GM18508 (cell line): ENCODE data around the gene KCTD13.
"Not testable (repeated sequence)": the region's sequence is repeated elsewhere in the genome, so short reads cannot be mapped to it uniquely, and the experiment has no call there.

Source experiments
- ATAC-seq: cut with Tn5 transposase; IDR thresholded peaks from one replicate; pipeline ENCODE4 v1.9.1; 2021; ENCODE audit warnings: moderate number of reproducible peaks; ENCODE audit not compliant: insufficient read depth, unreplicated experiment

KCTD13 gene

GRCh38 chr16:29947897-29948296, 21.9 kb upstream of the KCTD13 start:
- no peak for ATAC-seq

DNA sequence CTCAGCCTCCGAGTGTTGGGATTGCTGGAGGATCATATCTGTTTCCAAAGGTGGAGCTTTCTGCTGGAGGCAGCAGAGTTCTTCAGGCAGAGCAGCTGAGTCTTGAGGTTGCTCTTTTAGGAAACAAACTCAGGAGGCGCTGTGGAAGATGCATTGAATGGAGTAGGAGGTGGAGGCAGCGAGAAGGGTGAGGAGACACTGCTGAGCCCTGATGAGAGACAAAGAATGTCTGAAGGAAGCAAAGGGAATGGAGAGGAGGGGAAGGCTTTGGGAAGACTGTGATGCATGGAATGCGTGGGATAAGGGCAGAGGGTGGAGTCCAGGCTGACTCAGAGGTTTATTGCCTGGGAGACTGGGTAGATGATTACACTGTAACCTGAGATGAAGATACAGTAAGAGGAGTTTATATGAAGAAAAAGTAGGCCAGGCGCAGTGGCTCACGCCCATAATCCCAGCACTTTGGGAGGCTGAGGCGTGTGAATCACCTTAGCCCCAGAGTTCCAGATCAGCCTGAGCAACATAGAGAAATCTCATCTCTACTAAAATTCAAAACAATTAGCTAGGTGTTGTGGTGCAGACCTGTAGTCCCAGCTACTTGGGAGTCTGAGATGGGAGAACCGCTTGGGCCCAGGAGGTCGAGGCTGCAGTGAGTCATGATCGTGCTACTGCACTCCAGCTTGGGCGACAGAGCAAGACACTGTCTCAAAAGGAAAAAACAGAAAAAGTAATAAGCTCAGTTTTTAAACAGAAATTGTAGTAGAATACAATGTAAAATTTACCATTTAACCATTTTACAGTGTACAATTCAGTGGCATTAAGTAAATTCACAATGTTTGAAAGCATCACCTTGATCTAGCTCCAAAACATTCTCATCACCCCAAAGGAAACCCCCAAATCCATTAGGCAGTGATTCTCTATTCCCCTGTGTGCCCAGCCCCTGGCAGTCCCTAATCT, 18.1 kb upstream of the KCTD13 start:
- ATAC-seq, result no peak

- no peak for ATAC-seq
Measured at GRCh38 chr16:29940656-29941055, 14.6 kb upstream of the KCTD13 start.

DNA sequence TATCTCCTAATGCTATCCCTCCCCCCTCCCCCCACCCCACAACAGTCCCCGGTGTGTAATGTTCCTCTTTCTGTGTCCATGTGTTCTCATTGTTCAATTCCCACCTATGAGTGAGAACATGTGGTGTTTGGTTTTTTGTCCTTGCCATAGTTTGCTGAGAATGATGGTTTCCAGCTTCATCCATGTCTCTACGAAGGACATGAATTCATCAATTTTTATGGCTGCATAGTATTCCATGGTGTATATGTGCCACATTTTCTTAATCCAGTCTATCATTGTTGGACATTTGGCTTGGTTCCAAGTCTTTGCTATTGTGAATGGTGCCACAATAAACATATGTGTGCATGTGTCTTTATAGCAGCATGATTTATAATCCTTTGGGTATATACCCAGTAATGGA, 5.7 kb upstream of the KCTD13 start:
- not testable (repeated sequence) for ATAC-seq

DNA sequence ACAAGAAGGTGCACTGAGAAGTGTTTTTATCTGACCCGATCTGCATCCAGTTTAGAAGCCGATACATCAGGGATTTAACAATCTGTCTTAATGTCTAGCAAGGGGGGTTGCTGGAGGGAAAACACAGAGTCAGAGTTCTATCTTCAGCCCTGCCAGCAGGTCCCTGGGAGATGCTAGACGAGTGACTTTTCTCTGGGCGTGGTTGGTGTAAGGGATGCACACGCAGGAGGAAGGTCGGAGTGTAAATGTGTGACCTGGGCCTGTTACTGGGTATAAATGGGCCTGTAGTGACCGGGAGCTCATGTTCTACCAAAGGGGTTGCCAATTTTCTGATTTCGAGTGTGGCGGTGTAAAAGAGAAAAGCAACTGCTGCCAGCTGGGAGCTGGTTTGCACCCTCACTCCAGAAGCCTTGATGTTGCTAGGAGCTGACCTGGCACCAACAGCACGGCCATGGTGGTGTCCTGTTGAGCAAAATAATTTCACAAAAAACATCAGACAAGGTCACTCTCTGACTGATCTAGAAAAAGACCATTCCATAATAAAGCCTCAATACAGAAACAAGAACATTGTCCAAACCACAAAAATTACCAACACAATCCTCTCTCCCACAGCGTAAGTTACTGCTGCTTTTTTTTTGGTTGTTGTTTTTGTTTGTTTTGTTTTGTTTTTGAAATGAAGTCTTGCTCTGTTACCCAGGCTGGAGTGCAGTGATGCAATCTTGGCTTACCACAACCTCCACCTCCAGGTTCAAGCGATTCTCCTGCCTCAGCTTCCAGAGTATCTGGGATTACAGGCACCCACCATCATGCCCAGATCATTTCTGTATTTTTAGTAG, 1.3 kb upstream of the KCTD13 start:
- no peak for ATAC-seq

DNA sequence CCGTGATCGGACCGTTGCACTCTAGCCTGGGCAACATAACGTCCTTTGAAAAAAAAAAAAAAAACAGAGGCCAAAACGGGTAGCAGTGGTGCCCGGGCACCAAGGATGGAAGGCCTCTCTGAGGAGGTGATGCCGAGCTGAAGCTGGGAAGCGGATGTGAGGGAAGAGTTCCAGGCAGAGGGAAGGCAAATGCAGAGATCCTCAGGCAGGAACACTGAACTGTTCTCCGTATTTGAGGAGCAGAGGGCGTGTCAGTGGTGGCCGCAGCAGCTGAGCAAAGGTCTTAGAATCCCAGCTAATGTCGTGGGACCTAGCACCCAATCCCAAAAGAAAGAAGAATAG, 656 bp upstream of the KCTD13 start:
- no peak for ATAC-seq

DNA sequence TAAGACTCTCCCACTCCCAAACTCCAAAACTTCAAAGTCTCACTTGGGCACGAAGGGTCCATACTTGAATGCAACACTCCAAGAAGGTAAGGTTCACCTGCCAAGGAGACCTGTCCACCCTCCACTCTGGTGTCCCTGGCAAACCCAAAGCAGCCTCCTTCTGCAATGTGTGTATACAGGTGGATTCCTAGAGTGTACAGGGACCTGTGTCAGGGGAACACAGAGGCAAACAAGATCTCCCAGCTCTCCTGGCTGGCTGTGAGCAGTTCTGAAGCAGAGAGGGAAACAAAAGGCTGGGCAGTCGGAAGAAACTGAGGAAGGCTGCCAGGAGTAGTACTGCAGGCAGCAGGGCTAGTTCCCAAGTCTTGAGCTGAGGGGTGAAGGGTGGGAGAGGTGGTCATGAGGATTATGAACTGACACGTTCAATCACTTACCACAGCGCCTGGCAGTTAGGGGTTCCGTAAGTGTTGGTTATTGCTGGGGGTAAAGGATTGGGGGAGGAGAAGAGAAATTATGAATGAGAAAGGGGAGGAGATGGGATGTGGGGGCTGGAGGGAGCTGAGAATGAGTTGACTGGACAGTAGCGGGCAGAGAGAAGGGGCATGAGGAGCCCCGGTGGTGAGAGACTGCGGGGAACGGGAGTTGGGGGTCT, 795 bp downstream of the KCTD13 start:
- no peak for ATAC-seq

- no peak for ATAC-seq
Measured at GRCh38 chr16:29922986-29923501, 3.0 kb downstream of the KCTD13 start.

DNA sequence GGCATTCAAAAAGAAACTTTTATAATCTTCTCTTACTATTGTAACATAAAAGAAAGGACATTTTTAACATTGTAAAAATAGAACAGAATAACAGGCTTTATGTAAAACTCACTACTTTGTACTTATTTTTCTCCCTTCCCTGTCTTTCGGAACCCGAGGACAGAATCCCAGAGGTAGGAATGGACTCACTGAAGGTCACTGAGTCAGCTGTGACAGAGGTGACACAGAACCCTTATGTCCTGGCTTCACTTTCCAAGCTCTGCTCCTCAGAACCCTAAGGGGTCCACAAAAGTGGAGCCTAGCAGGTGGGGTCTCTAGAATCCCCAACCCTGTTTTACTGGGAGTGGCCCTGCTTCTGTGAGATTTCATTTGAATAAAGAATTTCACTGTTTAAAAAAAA, 3.7 kb downstream of the KCTD13 start:
- no peak for ATAC-seq

- ATAC-seq, result no peak
Measured at GRCh38 chr16:29921034-29921385, 5.0 kb downstream of the KCTD13 start.

GRCh38 chr16:29920288-29921033, 5.6 kb downstream of the KCTD13 start:
- ATAC-seq, result no peak

GRCh38 chr16:29916979-29917378, 9.0 kb downstream of the KCTD13 start:
- ATAC-seq, result no peak

GRCh38 chr16:29915590-29916247, 10.3 kb downstream of the KCTD13 start:
- ATAC-seq, result no peak

- ATAC-seq, result no peak
Measured at GRCh38 chr16:29913514-29913913, 12.5 kb downstream of the KCTD13 start.

GRCh38 chr16:29912087-29912486, 13.9 kb downstream of the KCTD13 start:
- ATAC-seq, result no peak

GRCh38 chr16:29911676-29912010, 14.4 kb downstream of the KCTD13 start:
- no peak for ATAC-seq

DNA sequence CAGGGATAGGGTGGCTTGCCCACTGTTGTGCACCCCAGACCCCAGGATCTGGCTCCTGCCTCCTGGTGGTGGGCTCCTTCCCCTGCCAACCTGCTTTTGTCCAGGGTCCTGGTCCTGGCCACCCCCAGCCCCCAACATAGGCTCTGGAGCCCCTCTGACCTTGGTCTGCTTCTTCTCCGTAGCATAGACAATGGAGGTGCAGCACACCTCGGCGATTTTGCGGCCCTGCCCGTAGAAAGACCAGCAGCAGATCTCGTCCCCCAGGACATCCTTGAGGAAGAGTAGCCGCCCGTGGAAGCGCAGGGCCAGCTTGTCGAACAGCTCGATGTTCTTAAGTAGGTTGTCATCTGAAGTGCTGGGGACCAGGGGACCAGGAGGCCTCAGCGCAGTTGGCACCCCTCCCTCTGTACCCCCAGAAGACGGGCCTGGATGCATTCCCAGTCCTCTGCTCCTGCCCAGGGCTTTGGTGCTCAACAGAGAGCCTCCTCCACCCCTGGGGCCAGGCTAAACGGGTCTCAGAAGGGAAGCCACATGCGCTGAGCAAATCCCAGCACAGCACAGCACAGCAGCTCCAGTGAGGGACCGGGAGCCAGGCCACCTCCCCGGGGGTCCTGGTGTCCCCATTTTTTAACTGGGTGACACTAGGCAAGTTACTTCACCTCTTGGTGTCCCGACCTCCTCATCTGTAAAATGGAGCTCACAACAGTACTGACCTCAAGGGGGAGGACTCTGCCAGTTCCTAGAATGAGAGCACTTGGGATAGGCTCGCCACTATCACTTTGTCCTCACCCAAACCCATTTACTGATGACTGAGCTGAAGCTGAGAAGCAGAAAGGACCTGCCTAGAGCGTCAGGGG, 15.0 kb downstream of the KCTD13 start:
- ATAC-seq, result no peak

DNA sequence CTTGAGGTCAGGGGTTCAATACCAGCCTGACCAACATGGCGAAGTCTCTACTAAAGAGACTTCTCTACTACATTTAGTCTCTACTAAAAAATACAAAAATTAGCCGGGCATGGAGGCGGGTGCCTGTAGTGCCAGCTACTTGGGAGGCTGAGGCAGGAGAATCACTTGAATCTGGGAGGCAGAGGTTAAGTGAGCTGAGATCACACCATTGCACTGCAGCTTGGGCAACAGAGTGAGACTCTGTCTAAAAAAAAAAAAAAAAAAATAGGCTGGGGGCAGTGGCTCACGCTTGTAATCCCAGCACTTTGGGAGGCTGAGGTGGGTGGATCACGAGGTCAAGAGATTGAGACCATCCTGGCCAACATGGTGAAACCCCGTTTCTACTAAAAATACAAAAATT, 16.2 kb downstream of the KCTD13 start:
- ATAC-seq, result not testable (repeated sequence)

- no peak for ATAC-seq
Measured at GRCh38 chr16:29909391-29909790, 16.6 kb downstream of the KCTD13 start.
